WTC11 (cell line): ENCODE results near the gene HTR4. TPM values are rescaled to one million over a fixed set of nuclear protein-coding genes. Genes with fewer than 3 reads are reported as not detected.

Experiments used
- ATAC-seq: fragments of 200-7000 bp; cut with Tn5 transposase; 2 replicates; pipeline ENCODE4 v1.10.0; 2021; ENCODE audit warnings: mild to moderate bottlenecking, moderate library complexity
- Bru-seq: library from RNA; stranded (reverse); fragments of 400-500 nt; gene quantifications from one replicate; lab custom pipeline; 2021; lab: Mats Ljungman, UMichigan
- CTCF ChIA-PET: fragments of 300-600 bp; sonication (Branson Sonifier 250); formaldehyde crosslinking; loops from one replicate; lab custom pipeline; 2021; ENCODE audit warnings: antibody characterized with exemption; lab: Charles Lee
- POLR2A ChIA-PET: fragments of 350-600 bp; sonication (Branson Sonifier 250); formaldehyde crosslinking; loops from one replicate; lab custom pipeline; 2021; ENCODE audit warnings: antibody characterized with exemption; lab: Charles Lee
- DNase-seq: peaks from one replicate; pipeline ENCODE4 v3.0.0; 2021; ENCODE audit warnings: low spot score
- H3K27ac Mint-ChIP-seq: 2 replicates; pipeline ENCODE4 v1.8.0; 2021; ENCODE audit warnings: mixed read lengths
- H3K27me3 Mint-ChIP-seq: 2 replicates; pipeline ENCODE4 v1.8.0; 2021; ENCODE audit warnings: low read depth, mild to moderate bottlenecking, moderate library complexity, mixed read lengths
- H3K36me3 Mint-ChIP-seq: 2 replicates; pipeline ENCODE4 v1.8.0; 2021; ENCODE audit warnings: mixed read lengths
- H3K4me1 Mint-ChIP-seq: 2 replicates; pipeline ENCODE4 v1.8.0; 2022; ENCODE audit warnings: mixed read lengths
- H3K4me3 Mint-ChIP-seq: 2 replicates; pipeline ENCODE4 v1.8.0; 2021; ENCODE audit warnings: mild to moderate bottlenecking, moderate library complexity, mixed read lengths
- H3K9me3 Mint-ChIP-seq: 2 replicates; pipeline ENCODE4 v1.8.0; 2021; ENCODE audit warnings: mixed read lengths
- CTCF ChIP-seq: fragments of 200-600 bp; IDR thresholded peaks from 2 replicates; pipeline ENCODE4 v1.8.0; 2022; ENCODE audit warnings: antibody characterized with exemption
- ETV6 ChIP-seq: sonication (generic); formaldehyde crosslinking; IDR thresholded peaks from 2 replicates; pipeline ENCODE4 v1.8.1; 2022; ENCODE audit warnings: mild to moderate bottlenecking, missing genetic modification reagents
- FOXJ3 ChIP-seq: sonication (generic); formaldehyde crosslinking; IDR thresholded peaks from 2 replicates; pipeline ENCODE4 v1.9.0; 2021; ENCODE audit warnings: missing genetic modification reagents, mild to moderate bottlenecking, borderline replicate concordance
- FOXK1 ChIP-seq: sonication (generic); formaldehyde crosslinking; IDR thresholded peaks from 2 replicates; pipeline ENCODE4 v1.8.0; 2022; ENCODE audit warnings: mild to moderate bottlenecking, moderate library complexity, missing genetic modification reagents
- FOXP1 ChIP-seq: sonication (generic); formaldehyde crosslinking; IDR thresholded peaks from 2 replicates; pipeline ENCODE4 v1.8.0; 2022; ENCODE audit warnings: missing genetic modification reagents, mild to moderate bottlenecking, moderate library complexity, borderline replicate concordance
- GABPB1 ChIP-seq: sonication (generic); formaldehyde crosslinking; IDR thresholded peaks from 2 replicates; pipeline ENCODE4 v1.8.1; 2023; ENCODE audit warnings: mild to moderate bottlenecking, missing genetic modification reagents
- KAT7 ChIP-seq: sonication (generic); formaldehyde crosslinking; IDR thresholded peaks from 2 replicates; pipeline ENCODE4 v1.8.1; 2023; ENCODE audit warnings: missing genetic modification reagents, mild to moderate bottlenecking, borderline replicate concordance
- RORB ChIP-seq: fragments of 250-450 bp; sonication (Bioruptor Pico); IDR thresholded peaks from 2 replicates; pipeline ENCODE4 v1.9.0; 2021; ENCODE audit warnings: mild to moderate bottlenecking
- STAT6 ChIP-seq: sonication (generic); formaldehyde crosslinking; conservative IDR thresholded peaks from 2 replicates; pipeline ENCODE4 v1.8.1; 2023; ENCODE audit warnings: mild to moderate bottlenecking, low read depth, missing genetic modification reagents, moderate library complexity
- TP53 ChIP-seq: sonication (generic); formaldehyde crosslinking; IDR thresholded peaks from 2 replicates; pipeline ENCODE4 v1.8.1; 2023; ENCODE audit warnings: mild to moderate bottlenecking, missing genetic modification reagents
- USF2 ChIP-seq: sonication (generic); formaldehyde crosslinking; IDR thresholded peaks from 2 replicates; pipeline ENCODE4 v1.8.1; 2023; ENCODE audit warnings: mild to moderate bottlenecking, missing genetic modification reagents, moderate library complexity
- ZNF138 ChIP-seq: sonication (generic); formaldehyde crosslinking; conservative IDR thresholded peaks from 2 replicates; pipeline ENCODE4 v1.8.1; 2022; ENCODE audit warnings: mild to moderate bottlenecking, moderate library complexity, missing genetic modification reagents
- ZNF423 ChIP-seq: fragments of 250-450 bp; sonication (Bioruptor Pico); IDR thresholded peaks from 2 replicates; pipeline ENCODE4 v2.1.2; 2022; ENCODE audit warnings: mild to moderate bottlenecking, moderate library complexity
- long read RNA-seq, 3 experiments: library from RNA in 1 of 3; library from capped mRNA in 1 of 3; library from polyadenylated mRNA in 1 of 3; unstranded in 2 of 3; stranded (forward) in 1 of 3; transcript quantifications; one replicate each; pipeline ENCODE4 v2.0.0, GENCODE V29; 2021
- total RNA-seq: library from RNA; stranded (reverse); gene quantifications from 3 replicates; pipeline ENCODE4 v1.2.3, GENCODE V29; 2021
- TF ChIP-seq, protein P1 (sequence below): sonication (generic); formaldehyde crosslinking; IDR thresholded peaks from 2 replicates; pipeline ENCODE4 v1.8.0; 2022; ENCODE audit warnings: mild to moderate bottlenecking, missing genetic modification reagents

Gene HTR4, protein sequence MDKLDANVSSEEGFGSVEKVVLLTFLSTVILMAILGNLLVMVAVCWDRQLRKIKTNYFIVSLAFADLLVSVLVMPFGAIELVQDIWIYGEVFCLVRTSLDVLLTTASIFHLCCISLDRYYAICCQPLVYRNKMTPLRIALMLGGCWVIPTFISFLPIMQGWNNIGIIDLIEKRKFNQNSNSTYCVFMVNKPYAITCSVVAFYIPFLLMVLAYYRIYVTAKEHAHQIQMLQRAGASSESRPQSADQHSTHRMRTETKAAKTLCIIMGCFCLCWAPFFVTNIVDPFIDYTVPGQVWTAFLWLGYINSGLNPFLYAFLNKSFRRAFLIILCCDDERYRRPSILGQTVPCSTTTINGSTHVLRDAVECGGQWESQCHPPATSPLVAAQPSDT
- total RNA-seq (not detected in 3 replicates), Bru-seq, nascent RNA (percentile 9 among the genes with signal in this experiment)
- long read RNA-seq, experiment 1: 0 reads
- long read RNA-seq, experiment 2: 0 reads
- long read RNA-seq, experiment 3: 0 reads

- CTCF ChIA-PET: no interaction called here
- H3K4me3 Mint-ChIP-seq: peak within 1 kb of the TSS; percentile 71
- POLR2A ChIA-PET: interaction anchor here (0.6 kb wide), 1 partner anchor 718 kb away, joined by 4 read pairs; no protein-coding TSS in a partner anchor
- H3K27me3 Mint-ChIP-seq: peaks cover 45% of the 10 kb centered on the region
- no peaks in the 10 kb centered on the region for H3K9me3 Mint-ChIP-seq
- ATAC-seq (peak; percentile 88), DNase-seq (peak; percentile 28)
- peaks cover 9% of the 10 kb centered on the region for H3K4me1 Mint-ChIP-seq
- TF ChIP-seq ETV6 (0 out of 2 replicates have a peak, but pooled peaks have one; percentile 33), KAT7 (0 out of 2 replicates have a peak, but pooled peaks have one; percentile 66), ZNF423 (peak; percentile 73), CTCF (no peak), FOXP1 (CRISPR knock-in tag) (peak; percentile 33; the same call in 1 of the 2 replicates)
- TF ChIP-seq, protein P1, sequence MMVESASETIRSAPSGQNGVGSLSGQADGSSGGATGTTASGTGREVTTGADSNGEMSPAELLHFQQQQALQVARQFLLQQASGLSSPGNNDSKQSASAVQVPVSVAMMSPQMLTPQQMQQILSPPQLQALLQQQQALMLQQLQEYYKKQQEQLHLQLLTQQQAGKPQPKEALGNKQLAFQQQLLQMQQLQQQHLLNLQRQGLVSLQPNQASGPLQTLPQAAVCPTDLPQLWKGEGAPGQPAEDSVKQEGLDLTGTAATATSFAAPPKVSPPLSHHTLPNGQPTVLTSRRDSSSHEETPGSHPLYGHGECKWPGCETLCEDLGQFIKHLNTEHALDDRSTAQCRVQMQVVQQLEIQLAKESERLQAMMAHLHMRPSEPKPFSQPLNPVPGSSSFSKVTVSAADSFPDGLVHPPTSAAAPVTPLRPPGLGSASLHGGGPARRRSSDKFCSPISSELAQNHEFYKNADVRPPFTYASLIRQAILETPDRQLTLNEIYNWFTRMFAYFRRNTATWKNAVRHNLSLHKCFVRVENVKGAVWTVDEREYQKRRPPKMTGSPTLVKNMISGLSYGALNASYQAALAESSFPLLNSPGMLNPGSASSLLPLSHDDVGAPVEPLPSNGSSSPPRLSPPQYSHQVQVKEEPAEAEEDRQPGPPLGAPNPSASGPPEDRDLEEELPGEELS: 0 out of 2 replicates have a peak, but pooled peaks have one; percentile 10
- H3K36me3 Mint-ChIP-seq: no peaks in the 10 kb centered on the region
- H3K27ac Mint-ChIP-seq: no peak within 1 kb of the TSS
Measured at GRCh38 chr5:148653836-148654781, at the start of gene HTR4. Gene HTR4 (minus strand): TSS chr5:148654527. CDS start chr5:148637014, 17,513 bp downstream.

DNA sequence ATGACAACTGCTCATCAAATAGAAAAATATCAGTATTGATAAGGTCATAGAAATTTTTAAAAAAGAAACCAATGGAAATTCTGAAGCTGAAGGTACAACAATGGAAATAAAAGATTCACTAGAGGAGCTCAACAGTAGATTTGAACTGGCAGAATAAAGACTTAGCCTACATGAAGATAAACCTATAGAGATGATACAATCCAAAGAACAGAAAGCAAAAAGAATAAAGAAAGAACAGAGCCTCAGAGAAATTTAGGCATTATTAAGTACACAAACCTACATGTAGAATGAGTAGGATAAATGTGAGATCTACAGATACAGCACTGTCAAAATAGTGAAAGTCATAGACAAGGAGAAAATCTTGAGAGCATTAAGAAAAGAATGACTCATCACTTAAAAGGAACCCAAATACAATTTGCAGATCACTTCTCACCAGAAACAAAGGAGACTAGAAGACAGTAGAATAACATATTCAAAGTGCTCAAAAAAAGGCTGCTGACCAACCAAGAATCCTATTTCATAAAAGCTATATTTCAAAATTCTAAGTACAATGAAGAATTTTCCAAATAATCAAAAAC, 47.8 kb upstream of the HTR4 start:
- H3K4me1 Mint-ChIP-seq: peaks cover 2% of the 10 kb centered on the region; the same call in 1 of the 2 replicates
- H3K4me3 Mint-ChIP-seq: no peak overlapping the region
- TF ChIP-seq ZNF138 (CRISPR knock-in tag) (no peak), FOXJ3 (CRISPR knock-in tag) (no peak), FOXK1 (CRISPR knock-in tag) (no peak), USF2 (CRISPR knock-in tag) (no peak), GABPB1 (CRISPR knock-in tag) (no peak), TP53 (no peak), RORB (CRISPR knock-in tag) (no peak), STAT6 (CRISPR knock-in tag) (no peak)
- TF ChIP-seq, protein P1: no peak
- no peaks in the 10 kb centered on the region for H3K9me3 Mint-ChIP-seq
- CTCF ChIA-PET: interaction anchor here (1.8 kb wide), 1 partner anchor 15 kb away, joined by 6 read pairs; no protein-coding TSS in a partner anchor
- no peak for DNase-seq
- ATAC-seq: no peak
- no peaks in the 10 kb centered on the region for H3K36me3 Mint-ChIP-seq
- POLR2A ChIA-PET: no interaction called here
- H3K27me3 Mint-ChIP-seq: no peaks in the 10 kb centered on the region; the same call in 1 of the 2 replicates
- H3K27ac Mint-ChIP-seq: no peak overlapping the region
